ENCODE results near the gene PALLD. TPM values are rescaled to one million over a fixed set of nuclear protein-coding genes. Genes with fewer than 3 reads are reported as not detected.
"Not testable (repeated sequence)": the region's sequence is repeated elsewhere in the genome, so short reads cannot be mapped to it uniquely, and the experiment has no call there.

Gene PALLD
- total RNA-seq, 1 experiment from 2014 or later: 6.5 TPM

- no peak overlapping the region for H3K4me3 ChIP-seq (ENCODE audit: low read depth in 2 of 2, low read length in 2 of 2)
- no peak for TF ChIP-seq TCF7L2 (IDR thresholded peaks at IDR 0.05; ENCODE audit: low read depth, low read length)
- TF ChIP-seq, protein P1, sequence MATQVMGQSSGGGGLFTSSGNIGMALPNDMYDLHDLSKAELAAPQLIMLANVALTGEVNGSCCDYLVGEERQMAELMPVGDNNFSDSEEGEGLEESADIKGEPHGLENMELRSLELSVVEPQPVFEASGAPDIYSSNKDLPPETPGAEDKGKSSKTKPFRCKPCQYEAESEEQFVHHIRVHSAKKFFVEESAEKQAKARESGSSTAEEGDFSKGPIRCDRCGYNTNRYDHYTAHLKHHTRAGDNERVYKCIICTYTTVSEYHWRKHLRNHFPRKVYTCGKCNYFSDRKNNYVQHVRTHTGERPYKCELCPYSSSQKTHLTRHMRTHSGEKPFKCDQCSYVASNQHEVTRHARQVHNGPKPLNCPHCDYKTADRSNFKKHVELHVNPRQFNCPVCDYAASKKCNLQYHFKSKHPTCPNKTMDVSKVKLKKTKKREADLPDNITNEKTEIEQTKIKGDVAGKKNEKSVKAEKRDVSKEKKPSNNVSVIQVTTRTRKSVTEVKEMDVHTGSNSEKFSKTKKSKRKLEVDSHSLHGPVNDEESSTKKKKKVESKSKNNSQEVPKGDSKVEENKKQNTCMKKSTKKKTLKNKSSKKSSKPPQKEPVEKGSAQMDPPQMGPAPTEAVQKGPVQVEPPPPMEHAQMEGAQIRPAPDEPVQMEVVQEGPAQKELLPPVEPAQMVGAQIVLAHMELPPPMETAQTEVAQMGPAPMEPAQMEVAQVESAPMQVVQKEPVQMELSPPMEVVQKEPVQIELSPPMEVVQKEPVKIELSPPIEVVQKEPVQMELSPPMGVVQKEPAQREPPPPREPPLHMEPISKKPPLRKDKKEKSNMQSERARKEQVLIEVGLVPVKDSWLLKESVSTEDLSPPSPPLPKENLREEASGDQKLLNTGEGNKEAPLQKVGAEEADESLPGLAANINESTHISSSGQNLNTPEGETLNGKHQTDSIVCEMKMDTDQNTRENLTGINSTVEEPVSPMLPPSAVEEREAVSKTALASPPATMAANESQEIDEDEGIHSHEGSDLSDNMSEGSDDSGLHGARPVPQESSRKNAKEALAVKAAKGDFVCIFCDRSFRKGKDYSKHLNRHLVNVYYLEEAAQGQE (IDR thresholded peaks at IDR 0.05; ENCODE audit: insufficient read depth in 1 of 2, low read depth in 2 of 2, low read length in 1 of 2): no peak
- no peak for TF ChIP-seq CTCF (IDR thresholded peaks at IDR 0.05)
- no peak for TF ChIP-seq POLR2AphosphoS5 (IDR thresholded peaks at IDR 0.05; ENCODE audit: low read depth, low read length)
- no peak for TF ChIP-seq SIN3A (IDR thresholded peaks at IDR 0.05; ENCODE audit: borderline replicate concordance, insufficient read depth, low read depth, low read length)
- ATAC-seq (no peak), DNase-seq (ENCODE audit: low read depth, low spot score) (no peak)
- intact Hi-C loops (cut with micrococcal nuclease; ENCODE audit: unreplicated experiment) (no loop called here), in situ Hi-C loops (cut with HindIII; ENCODE audit: low pct_unique_long_range_greater_than_20kb, low sequenced_read_pairs) (no loop called here)
- no peaks in the 10 kb centered on the region for H3K4me1 ChIP-seq (ENCODE audit: control insufficient read depth, insufficient read depth, low read length)
- BruUV-seq (replicated peaks): no TSS peak
- no peaks in the 10 kb centered on the region for H3K27me3 ChIP-seq (ENCODE audit: control insufficient read depth, insufficient read depth, low read length)
- no peaks in the 10 kb centered on the region for H3K9me3 ChIP-seq (ENCODE audit: control insufficient read depth, insufficient read depth, low read depth, low read length)
- H3K36me3 ChIP-seq (ENCODE audit: control insufficient read depth, insufficient read depth, low read length): no peaks in the 10 kb centered on the region
- ChIA-PET POLR2A (no interaction called here), CTCF (no interaction called here)
- no peak overlapping the region for H3K27ac ChIP-seq (ENCODE audit: low read length)
Measured at GRCh38 chr4:168800926-168801325, 304.1 kb downstream of the PALLD start.

DNA sequence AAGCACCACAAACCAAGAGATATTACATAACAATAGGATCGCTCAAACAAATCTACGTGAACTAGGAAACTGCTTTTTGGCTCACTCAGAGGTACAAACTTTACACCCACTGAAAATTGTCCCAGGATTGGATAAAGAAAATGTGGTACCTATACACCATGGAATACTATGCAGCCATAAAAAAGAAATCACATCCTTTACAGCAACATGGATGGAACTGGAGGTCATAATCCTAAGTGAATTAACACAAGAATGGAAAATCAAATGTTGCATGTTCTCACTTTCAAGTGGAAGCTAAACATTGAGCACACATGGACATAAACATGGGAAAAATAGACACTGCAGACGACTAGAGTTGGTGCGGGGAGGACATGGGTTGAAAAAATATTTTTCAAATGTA lies 305.4 kb downstream of the PALLD start:
- ATAC-seq (no peak), DNase-seq (ENCODE audit: low read depth, low spot score) (no peak)
- no TSS peak for BruUV-seq (replicated peaks)
- no peak overlapping the region for H3K4me3 ChIP-seq (ENCODE audit: low read depth in 2 of 2, low read length in 2 of 2)
- ChIA-PET POLR2A (no interaction called here), CTCF (no interaction called here)
- no peaks in the 10 kb centered on the region for H3K36me3 ChIP-seq (ENCODE audit: control insufficient read depth, insufficient read depth, low read length)
- H3K9me3 ChIP-seq (ENCODE audit: control insufficient read depth, insufficient read depth, low read depth, low read length): no peaks in the 10 kb centered on the region
- no peak for TF ChIP-seq POLR2AphosphoS5 (IDR thresholded peaks at IDR 0.05; ENCODE audit: low read depth, low read length)
- no peak for TF ChIP-seq CTCF (IDR thresholded peaks at IDR 0.05)
- TF ChIP-seq, protein P1 (IDR thresholded peaks at IDR 0.05; ENCODE audit: insufficient read depth in 1 of 2, low read depth in 2 of 2, low read length in 1 of 2): no peak
- no peak for TF ChIP-seq TCF7L2 (IDR thresholded peaks at IDR 0.05; ENCODE audit: low read depth, low read length)
- no peak for TF ChIP-seq SIN3A (IDR thresholded peaks at IDR 0.05; ENCODE audit: borderline replicate concordance, insufficient read depth, low read depth, low read length)
- H3K4me1 ChIP-seq (ENCODE audit: control insufficient read depth, insufficient read depth, low read length): no peaks in the 10 kb centered on the region
- intact Hi-C loops (cut with micrococcal nuclease; ENCODE audit: unreplicated experiment) (no loop called here), in situ Hi-C loops (cut with HindIII; ENCODE audit: low pct_unique_long_range_greater_than_20kb, low sequenced_read_pairs) (no loop called here)
- H3K27me3 ChIP-seq (ENCODE audit: control insufficient read depth, insufficient read depth, low read length): no peaks in the 10 kb centered on the region
- H3K27ac ChIP-seq (ENCODE audit: low read length): no peak overlapping the region

- H3K9me3 ChIP-seq (ENCODE audit: control insufficient read depth, insufficient read depth, low read depth, low read length); H3K36me3 ChIP-seq (ENCODE audit: control insufficient read depth, insufficient read depth, low read length); CTCF ChIA-PET; H3K4me3 ChIP-seq (ENCODE audit: low read depth in 2 of 2, low read length in 2 of 2); DNase-seq (ENCODE audit: low read depth, low spot score); H3K27me3 ChIP-seq (ENCODE audit: control insufficient read depth, insufficient read depth, low read length); ATAC-seq; in situ Hi-C loops (cut with HindIII; ENCODE audit: low pct_unique_long_range_greater_than_20kb, low sequenced_read_pairs); POLR2A ChIA-PET; BruUV-seq (replicated peaks); intact Hi-C loops (cut with micrococcal nuclease; ENCODE audit: unreplicated experiment); H3K4me1 ChIP-seq (ENCODE audit: control insufficient read depth, insufficient read depth, low read length); H3K27ac ChIP-seq (ENCODE audit: low read length): not testable (repeated sequence)
Measured at GRCh38 chr4:168803052-168803451, 306.2 kb downstream of the PALLD start.

Data from Panc1 (cell line).